ENCODE data around the gene ADORA1.

Gene ADORA1

GRCh38 chr1:203095061-203095690 lies 32.4 kb upstream of the ADORA1 start:
- Histone ChIP-seq H3K4me1 (ENCODE audit: insufficient read depth, low read length, severe bottlenecking) (no peaks in the 10 kb centered on the region), H3K4me3 (ENCODE audit: low read depth, low read length, poor library complexity, severe bottlenecking) (no peak overlapping the region), H2AFZ (ENCODE audit: low read length) (no peak overlapping the region), H4K20me1 (ENCODE audit: insufficient read depth, low read length) (no peaks in the 10 kb centered on the region), H3K4me2 (ENCODE audit: low read length) (no peak overlapping the region), H3K9me2 (ENCODE audit: low read depth, low read length) (no peaks in the 10 kb centered on the region), H3F3A (ENCODE audit: insufficient read depth, low read length) (no peaks in the 10 kb centered on the region), H3K9me3 (ENCODE audit: low read length) (peaks cover 7% of the 10 kb centered on the region; the same call in 1 of the 2 replicates), H3K79me2 (ENCODE audit: insufficient read depth, low read length) (no peaks in the 10 kb centered on the region), H3K27ac (ENCODE audit: low read depth, low read length, poor library complexity, severe bottlenecking) (no peak overlapping the region), H3K9ac (ENCODE audit: low read length) (no peak overlapping the region), H3K36me3 (ENCODE audit: insufficient read depth, low read length) (no peaks in the 10 kb centered on the region), H3K27me3 (ENCODE audit: insufficient read depth, low read length) (peaks cover under 1% of the 10 kb centered on the region)
- TF ChIP-seq CTCF (IDR thresholded peaks at IDR 0.05; ENCODE audit: low read length) (no peak), EZH2 (IDR thresholded peaks at IDR 0.05; ENCODE audit: borderline replicate concordance, low read length) (no peak)

DNA sequence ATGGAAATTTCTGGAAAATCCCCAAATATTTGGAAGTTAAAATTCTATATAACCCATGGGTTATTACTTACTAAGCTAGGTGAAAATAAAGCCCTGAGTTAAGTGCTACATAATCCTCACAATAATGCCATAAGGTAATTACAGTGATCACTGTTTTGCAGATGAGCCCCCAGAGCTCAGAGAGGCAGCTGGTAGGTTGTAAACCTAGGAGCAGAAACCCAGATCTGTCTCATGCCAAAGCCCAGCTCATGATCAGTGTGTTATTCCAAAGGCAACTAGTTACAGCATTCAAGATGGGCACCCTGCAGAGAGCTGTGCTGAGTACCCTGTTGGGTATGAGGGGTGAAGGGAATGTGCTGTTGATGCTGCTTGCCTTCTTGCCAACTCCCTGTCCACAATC lies 31.0 kb upstream of the ADORA1 start:
- H3K27ac ChIP-seq (ENCODE audit: low read depth, low read length, poor library complexity, severe bottlenecking) = no peak overlapping the region
- H3K9me2 ChIP-seq (ENCODE audit: low read depth, low read length) = no peaks in the 10 kb centered on the region
- TF ChIP-seq EZH2 (IDR thresholded peaks at IDR 0.05; ENCODE audit: borderline replicate concordance, low read length) (no peak), CTCF (IDR thresholded peaks at IDR 0.05; ENCODE audit: low read length) (no peak)
- no peaks in the 10 kb centered on the region for H3K4me1 ChIP-seq (ENCODE audit: insufficient read depth, low read length, severe bottlenecking)
- no peaks in the 10 kb centered on the region for H4K20me1 ChIP-seq (ENCODE audit: insufficient read depth, low read length)
- H3K4me2 ChIP-seq (ENCODE audit: low read length) = no peak overlapping the region
- no peaks in the 10 kb centered on the region for H3K36me3 ChIP-seq (ENCODE audit: insufficient read depth, low read length)
- H3K4me3 ChIP-seq (ENCODE audit: low read depth, low read length, poor library complexity, severe bottlenecking) = no peak overlapping the region
- H3K27me3 ChIP-seq (ENCODE audit: insufficient read depth, low read length) = peaks cover 4% of the 10 kb centered on the region
- H3K9ac ChIP-seq (ENCODE audit: low read length) = no peak overlapping the region
- H3F3A ChIP-seq (ENCODE audit: insufficient read depth, low read length) = no peaks in the 10 kb centered on the region
- H3K79me2 ChIP-seq (ENCODE audit: insufficient read depth, low read length) = no peaks in the 10 kb centered on the region
- no peak overlapping the region for H2AFZ ChIP-seq (ENCODE audit: low read length)
- H3K9me3 ChIP-seq (ENCODE audit: low read length) = peaks cover 7% of the 10 kb centered on the region; the same call in 1 of the 2 replicates

DNA sequence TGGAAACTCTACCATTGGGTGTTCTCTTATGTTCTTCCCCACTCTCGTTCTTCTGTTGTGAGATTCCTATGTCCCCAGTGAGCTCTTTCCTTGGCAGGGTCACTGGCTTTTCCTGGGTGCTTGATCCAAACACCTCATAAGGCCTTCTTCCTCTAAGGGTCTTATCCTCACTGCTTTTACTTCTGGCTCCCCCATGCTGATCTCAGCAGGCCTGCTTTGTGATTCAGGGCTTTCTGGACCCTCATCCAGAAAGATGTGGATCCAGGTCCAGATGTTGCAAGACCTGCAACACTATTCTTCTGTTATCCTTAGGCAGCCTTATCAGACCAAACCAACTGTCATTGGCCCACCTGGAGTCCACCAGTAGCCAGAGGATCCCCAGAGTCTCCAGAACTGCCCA lies 30.5 kb upstream of the ADORA1 start:
- H3F3A ChIP-seq (ENCODE audit: insufficient read depth, low read length) = no peaks in the 10 kb centered on the region
- H3K27ac ChIP-seq (ENCODE audit: low read depth, low read length, poor library complexity, severe bottlenecking) = no peak overlapping the region
- H3K36me3 ChIP-seq (ENCODE audit: insufficient read depth, low read length) = no peaks in the 10 kb centered on the region
- H3K27me3 ChIP-seq (ENCODE audit: insufficient read depth, low read length) = peaks cover 6% of the 10 kb centered on the region
- H3K9me2 ChIP-seq (ENCODE audit: low read depth, low read length) = no peaks in the 10 kb centered on the region
- no peak overlapping the region for H2AFZ ChIP-seq (ENCODE audit: low read length)
- H3K9ac ChIP-seq (ENCODE audit: low read length) = no peak overlapping the region
- H3K4me3 ChIP-seq (ENCODE audit: low read depth, low read length, poor library complexity, severe bottlenecking) = no peak overlapping the region
- no peak overlapping the region for H3K4me2 ChIP-seq (ENCODE audit: low read length)
- H3K9me3 ChIP-seq (ENCODE audit: low read length) = peaks cover 7% of the 10 kb centered on the region; the same call in 1 of the 2 replicates
- no peaks in the 10 kb centered on the region for H3K4me1 ChIP-seq (ENCODE audit: insufficient read depth, low read length, severe bottlenecking)
- H3K79me2 ChIP-seq (ENCODE audit: insufficient read depth, low read length) = no peaks in the 10 kb centered on the region
- H4K20me1 ChIP-seq (ENCODE audit: insufficient read depth, low read length) = no peaks in the 10 kb centered on the region
- TF ChIP-seq CTCF (IDR thresholded peaks at IDR 0.05; ENCODE audit: low read length) (no peak), EZH2 (IDR thresholded peaks at IDR 0.05; ENCODE audit: borderline replicate concordance, low read length) (no peak)

All from OCI-LY1 (cell line).